ENCODE results near the gene DNAH2.

GRCh38 chr17:7720125-7720524 is 2.6 kb downstream of the DNAH2 start:
- no peak for TF ChIP-seq MAX (IDR thresholded peaks at IDR 0.05)
- TF ChIP-seq IRF2 (CRISPR knock-in tag; IDR thresholded peaks at IDR 0.05) = no peak
- no peak for TF ChIP-seq CTCF (CRISPR knock-in tag; IDR thresholded peaks at IDR 0.05)
- TF ChIP-seq MYNN (CRISPR knock-in tag; IDR thresholded peaks at IDR 0.05; ENCODE audit: low read depth) = no peak
- no peak for TF ChIP-seq ZNF143 (CRISPR knock-in tag; IDR thresholded peaks at IDR 0.05)
- no peak for TF ChIP-seq CCAR2 (optimal IDR thresholded peaks at IDR 0.05; ENCODE audit: low read depth, low read length)
- TF ChIP-seq, protein P1, sequence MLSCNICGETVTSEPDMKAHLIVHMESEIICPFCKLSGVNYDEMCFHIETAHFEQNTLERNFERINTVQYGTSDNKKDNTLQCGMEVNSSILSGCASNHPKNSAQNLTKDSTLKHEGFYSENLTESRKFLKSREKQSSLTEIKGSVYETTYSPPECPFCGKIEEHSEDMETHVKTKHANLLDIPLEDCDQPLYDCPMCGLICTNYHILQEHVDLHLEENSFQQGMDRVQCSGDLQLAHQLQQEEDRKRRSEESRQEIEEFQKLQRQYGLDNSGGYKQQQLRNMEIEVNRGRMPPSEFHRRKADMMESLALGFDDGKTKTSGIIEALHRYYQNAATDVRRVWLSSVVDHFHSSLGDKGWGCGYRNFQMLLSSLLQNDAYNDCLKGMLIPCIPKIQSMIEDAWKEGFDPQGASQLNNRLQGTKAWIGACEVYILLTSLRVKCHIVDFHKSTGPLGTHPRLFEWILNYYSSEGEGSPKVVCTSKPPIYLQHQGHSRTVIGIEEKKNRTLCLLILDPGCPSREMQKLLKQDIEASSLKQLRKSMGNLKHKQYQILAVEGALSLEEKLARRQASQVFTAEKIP (CRISPR knock-in tag; IDR thresholded peaks at IDR 0.05; ENCODE audit: borderline replicate concordance) = no peak
- TF ChIP-seq POLR2A (IDR thresholded peaks at IDR 0.05; ENCODE audit: insufficient read depth in 1 of 2, low read depth in 2 of 2, low read length in 2 of 2) = no peak
- TF ChIP-seq, protein P2, sequence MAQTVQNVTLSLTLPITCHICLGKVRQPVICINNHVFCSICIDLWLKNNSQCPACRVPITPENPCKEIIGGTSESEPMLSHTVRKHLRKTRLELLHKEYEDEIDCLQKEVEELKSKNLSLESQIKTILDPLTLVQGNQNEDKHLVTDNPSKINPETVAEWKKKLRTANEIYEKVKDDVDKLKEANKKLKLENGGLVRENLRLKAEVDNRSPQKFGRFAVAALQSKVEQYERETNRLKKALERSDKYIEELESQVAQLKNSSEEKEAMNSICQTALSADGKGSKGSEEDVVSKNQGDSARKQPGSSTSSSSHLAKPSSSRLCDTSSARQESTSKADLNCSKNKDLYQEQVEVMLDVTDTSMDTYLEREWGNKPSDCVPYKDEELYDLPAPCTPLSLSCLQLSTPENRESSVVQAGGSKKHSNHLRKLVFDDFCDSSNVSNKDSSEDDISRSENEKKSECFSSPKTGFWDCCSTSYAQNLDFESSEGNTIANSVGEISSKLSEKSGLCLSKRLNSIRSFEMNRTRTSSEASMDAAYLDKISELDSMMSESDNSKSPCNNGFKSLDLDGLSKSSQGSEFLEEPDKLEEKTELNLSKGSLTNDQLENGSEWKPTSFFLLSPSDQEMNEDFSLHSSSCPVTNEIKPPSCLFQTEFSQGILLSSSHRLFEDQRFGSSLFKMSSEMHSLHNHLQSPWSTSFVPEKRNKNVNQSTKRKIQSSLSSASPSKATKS (CRISPR knock-in tag; IDR thresholded peaks at IDR 0.05) = no peak
- no peak for TF ChIP-seq ATF1 (CRISPR knock-in tag; IDR thresholded peaks at IDR 0.05)
- TF ChIP-seq POLR2AphosphoS5 (IDR thresholded peaks at IDR 0.05; ENCODE audit: low read depth, low read length) = no peak
- no peak for TF ChIP-seq ESRRA (CRISPR knock-in tag; IDR thresholded peaks at IDR 0.05; ENCODE audit: low read depth)
- TF ChIP-seq ZBTB8A (CRISPR knock-in tag; IDR thresholded peaks at IDR 0.05; ENCODE audit: borderline replicate concordance, low read depth) = no peak
